OCI-M2 (cell line): ENCODE results near the gene CBX7.
"Not testable (repeated sequence)": the region's sequence is repeated elsewhere in the genome, so short reads cannot be mapped to it uniquely, and the experiment has no call there.

Experiments used
- DNase-seq: peaks from one replicate; lab custom pipeline; 2025; ENCODE audit not compliant: unreplicated experiment; lab: John Stamatoyannopoulos, UW

The CBX7 gene

DNA sequence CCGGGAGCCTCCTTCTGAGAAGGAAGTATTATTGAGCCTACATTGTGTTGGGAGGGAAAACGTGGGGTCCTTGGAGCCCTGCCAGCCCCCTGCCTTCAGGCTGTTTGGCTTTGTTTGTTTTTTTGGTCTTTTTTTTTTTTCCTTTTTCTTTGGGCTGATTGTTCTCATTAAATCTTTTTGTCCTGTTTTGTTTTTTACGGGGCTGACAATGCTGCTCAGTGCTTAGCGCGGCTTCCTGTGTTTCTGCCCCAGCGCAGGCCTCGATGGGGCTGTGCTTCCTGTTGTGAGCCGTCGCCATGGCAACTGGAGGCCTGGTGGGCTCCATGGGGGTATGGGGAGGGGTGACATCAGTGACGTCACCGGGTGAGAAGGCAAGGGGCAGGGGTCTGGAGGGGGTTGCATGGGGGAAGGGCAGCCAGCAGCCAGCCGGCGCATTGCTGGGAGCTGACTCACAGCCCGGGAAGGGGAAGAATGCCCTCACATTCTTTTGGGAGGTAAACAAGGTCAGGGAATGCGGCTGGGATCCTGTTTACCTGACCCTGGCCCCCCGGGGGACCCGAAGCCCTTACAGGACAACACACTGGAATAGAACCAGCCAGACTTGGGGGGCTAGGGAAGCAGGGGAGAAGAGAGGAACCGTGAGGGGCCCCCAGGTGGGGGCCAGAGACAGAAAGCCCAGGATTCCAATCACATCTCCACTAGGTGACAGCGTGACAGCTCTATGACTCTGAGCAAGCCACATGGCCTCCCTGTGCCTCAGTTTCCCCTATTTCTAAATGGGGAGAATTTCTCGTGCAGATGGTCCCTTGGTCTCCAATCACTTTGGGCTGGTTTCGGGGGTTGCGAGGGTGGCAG lies 22.2 kb upstream of the CBX7 start:
- DNase-seq, result no peak

DNA sequence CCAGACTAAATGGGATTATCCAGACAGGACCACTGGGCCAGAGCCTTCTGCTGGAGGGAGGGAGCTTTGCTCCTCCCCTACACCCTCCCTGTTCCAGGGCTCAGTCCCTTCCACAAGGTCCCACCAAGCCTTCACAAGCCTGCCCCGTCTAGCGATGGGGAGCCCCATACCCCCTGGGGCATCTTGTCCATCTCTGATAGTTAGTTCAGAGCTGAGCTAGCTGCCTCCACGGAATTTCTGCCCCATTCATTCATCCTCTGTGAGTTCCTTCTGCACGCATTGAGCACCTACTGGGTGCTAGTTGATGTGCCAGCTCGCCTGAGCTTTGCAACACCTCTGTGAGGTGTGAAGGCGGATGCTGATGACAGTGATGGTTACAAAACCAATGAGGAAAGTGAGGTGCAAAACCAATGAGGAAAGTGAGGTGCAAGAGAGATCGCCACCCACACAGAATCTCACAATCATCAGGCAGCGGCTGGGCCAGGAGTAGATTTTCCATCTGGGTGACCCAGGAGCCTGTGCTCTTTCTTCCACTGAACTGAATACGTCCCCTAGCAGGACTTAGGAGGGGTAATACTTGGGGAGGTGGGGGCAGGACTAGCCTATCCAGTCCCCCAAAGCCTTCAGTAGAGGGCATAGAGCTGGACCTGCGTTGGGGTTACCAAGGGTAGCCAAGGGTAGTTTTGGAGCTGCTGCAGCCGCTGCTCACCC lies 21.5 kb upstream of the CBX7 start:
- no peak for DNase-seq

DNA sequence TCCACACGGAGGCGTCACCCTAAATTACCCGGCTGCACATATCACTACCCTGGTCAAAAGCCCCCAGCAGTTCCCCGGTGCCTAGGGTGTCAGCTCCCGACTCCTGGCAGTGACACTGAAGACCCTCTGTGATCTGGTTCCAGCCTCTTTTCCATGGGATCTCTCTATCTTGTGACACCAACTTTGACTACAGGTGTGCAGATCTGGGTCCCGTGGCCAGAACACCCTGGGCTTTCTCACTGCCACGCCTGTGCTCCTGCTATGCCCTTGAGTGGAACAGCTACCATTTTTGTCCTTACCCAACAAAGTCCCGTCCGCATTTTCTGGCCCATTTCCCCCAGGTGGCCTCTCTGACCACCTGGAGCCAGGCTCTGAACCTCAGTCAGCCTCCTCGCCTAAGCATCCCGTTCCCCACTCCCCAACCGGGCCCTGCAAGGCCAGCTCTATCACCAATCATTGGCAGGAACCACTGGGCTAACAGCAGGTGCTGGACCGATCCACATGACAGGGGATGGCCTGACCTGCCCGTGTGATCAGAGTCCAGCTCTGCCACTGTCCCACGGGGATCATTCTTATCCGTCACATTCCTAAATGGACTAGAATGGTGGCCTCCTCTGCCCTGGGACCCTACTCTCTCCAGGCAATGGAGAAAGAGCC lies 20.7 kb upstream of the CBX7 start:
- DNase-seq, result no peak

DNA sequence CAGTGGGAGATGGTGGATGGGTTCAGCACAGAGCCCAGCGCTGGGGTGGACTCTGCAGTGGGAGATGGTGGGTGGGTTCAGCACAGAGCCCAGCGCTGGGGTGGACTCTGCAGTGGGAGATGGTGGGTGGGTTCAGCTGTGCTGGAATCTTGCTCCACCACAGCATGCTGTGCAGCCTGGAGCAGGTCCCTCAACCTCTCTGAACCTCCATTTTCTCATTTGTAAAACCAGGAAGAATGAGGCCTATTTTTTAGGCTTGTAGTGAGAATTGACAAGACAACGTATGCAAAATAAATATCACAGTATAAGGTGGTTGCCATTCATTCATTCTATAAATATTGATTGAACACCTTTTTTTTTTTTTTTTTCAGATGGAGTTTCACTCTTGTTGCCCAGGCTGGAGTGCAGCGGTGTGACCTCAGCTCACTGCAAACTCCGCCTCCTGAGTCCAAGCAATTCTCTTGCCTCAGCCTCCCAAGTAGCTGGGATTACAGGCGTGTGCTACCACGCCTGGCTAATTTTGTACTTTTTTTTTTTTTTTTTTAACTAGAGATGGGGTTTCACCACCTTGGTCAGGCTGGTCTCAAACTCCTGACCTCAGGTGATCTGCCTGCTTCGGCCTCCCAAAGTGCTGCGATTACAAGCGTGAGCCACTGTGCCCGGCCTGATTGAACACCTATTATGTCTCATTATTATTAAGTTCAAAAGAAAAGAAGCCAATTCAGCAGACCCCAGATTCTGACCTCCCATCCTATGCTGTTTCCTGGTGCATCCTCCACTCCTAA lies 20.0 kb upstream of the CBX7 start:
- DNase-seq, result not testable (repeated sequence)

DNA sequence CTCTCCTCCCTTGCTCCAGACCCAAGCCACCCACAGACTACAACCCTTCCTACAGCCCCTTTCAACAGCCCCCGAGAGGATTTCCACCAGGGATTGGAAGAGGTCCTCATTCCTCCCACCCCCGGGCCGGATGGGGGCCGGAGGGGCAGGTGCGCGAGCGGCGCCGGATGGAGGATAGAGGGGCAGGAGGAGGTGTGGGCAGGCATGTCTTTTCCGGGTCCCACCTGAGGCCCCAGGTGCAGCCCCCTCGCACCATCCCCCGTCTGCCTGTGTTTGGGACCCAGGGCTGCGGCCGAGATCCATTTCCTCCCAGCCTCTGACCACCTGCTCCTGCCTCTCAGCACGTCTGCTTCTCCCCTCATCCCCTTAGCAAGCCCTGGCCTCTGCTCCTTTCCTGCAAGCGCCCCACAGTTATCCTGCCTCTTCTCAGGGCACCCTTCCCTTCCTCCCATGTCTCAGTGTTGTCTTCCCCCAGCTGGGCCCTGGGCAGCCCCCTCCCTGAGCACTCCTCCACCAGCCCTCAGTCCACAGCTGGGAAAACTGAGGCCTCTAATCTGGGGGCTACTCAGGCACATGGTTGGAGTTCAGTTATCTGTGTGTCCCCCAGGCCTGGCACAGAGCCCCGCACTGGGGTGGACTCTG lies 19.3 kb upstream of the CBX7 start:
- DNase-seq, result no peak

DNA sequence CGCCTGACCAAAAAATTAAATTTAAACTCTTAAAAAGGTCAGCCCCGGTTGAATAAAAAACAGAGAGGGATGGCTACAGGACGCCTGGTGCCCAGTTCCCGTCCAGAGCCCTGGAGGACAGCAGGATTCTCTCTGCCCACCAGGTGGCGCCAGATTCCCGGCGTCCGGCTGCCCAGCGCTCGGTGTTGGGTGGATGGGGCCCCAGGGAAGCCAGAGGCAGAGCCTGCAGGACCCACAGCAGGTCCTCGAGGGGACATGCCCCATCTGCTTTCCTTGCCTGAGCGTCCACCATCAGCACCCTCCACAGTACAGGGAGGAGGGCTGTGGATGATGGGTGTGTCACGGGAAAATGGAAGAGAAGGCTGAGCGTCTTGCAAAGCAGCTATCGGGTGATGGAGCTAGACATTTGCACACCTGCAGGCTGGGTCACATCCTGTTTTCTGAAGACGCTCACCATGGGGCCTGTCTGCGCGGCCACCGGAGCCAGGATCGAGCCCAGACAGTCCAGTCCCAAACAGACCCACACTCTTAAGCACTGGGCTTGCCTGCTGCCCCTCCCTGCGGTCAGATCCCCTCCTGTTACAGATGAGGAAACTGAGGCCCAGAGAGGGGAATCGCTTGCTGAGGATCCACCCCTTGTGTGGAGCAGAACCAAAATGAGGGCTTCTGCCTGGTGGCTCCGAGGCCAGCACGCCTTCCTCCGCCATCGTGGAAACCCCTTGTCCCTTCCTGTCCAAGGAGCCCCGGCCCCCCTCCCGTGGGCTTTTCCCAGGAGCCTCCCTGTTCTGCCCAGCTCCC lies 18.5 kb upstream of the CBX7 start:
- peak; percentile 12 for DNase-seq

DNA sequence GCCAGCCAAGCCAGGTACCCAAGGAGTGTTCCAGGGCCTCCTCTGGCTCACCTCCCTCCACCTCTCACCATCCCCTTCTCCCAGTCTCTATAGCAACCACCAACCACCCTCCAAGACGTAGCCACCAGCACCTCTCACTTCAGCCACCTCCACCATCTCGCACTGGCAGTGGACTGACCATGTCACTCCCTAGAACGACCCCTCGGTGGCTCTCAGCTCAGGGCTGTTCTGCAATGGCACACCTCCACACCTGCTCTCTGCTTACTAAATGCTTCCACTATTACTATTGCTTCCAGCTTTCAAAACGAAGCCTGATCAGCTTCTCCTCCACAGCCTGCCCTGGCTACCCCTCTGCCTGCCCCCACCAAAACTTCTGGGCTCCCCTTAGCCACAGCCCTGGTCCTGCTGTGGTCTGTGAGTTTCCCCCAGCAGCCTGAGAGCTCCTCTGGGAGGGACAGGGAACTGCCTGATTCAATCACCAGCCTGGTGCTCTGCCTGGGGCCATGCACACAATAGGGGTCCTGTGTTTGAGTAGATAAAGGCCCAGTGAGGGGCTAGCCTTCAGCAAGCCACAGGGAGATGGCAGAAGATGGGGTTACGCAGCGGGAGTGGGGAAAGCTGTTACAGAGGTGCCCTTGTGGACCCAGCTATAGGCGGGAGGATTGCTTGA lies 17.5 kb upstream of the CBX7 start:
- no peak for DNase-seq

DNA sequence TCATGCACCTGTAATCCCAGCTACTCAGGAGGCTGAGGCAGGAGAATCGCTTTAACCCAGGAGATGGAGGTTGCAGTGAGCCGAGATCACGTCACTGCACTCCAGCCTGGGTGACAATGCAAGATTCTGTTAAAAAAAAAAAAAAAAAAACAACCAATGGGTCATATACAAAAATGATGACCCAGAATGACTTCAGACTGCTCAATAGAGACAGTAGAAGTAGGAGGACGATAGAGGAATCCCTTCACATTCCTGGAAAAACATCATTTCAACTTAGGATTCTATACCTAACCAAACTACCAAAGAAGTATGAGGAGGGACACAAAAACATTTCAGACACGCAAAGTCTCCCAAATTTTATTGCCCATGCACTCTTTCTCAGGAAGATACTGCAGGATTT lies 14.1 kb upstream of the CBX7 start:
- no peak for DNase-seq

DNA sequence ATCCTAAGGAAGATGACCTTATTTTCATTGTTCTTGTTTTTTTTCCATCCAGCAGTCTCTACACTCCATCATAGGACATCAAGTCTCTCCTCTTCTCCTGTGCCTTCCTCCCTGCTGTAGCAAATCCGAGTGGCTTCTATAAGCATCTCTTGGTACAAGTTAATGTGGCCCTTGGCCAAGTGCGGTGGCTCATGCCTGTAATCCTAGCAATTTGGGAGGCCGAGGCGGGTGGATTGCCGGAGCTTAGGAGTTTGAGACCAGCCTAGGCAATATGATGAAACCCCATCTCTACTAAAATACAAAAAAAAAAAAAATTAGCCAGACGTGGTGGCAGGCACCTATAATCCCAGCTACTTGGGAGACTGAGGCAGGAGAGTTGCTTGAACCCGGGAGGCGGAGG lies 3.6 kb upstream of the CBX7 start:
- DNase-seq, result not testable (repeated sequence)

DNA sequence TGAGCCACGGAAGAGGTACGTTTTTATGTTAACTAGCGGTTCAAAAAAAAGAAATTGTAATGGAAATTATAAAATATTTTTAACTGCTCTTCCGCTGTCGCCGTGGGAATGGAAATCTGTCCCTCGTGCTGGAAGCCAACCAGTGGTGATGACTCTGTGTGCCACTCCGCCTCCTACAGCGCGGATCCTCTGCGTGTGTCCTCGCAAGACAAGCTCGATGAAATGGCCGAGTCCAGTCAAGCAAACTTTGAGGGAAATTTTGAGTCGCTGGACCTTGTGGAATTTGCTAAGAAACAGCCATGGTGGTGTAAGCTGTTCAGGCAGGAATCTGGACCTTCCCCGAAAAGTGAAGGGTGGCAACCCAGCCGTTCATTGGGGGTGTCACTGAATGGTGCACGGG lies 2.9 kb upstream of the CBX7 start:
- DNase-seq, result no peak

DNA sequence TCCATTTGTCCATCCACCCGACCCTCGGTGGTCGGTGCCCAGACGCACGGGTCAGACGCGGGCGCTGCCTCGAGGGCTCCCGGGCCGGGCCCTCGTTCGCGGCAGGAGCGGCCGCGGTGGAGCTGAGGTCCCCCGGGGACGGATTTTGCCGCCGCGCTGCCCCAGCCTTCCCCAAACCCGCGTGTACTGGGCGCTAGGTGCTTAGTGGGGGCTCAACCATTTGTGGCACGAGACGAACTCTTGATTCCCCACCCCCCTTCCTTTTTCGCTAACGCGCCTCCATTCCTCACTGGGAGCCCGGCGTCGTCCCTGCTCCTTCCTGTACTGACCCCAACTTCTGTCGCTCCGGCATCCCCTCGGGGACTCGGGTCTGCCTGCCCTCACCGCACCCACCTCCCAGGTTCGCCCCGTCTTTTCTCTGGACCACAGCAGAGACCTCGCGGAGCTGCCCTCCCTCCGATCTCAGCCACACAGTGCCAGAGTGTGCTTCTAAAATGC lies 789 bp upstream of the CBX7 start:
- DNase-seq, result no peak

DNA sequence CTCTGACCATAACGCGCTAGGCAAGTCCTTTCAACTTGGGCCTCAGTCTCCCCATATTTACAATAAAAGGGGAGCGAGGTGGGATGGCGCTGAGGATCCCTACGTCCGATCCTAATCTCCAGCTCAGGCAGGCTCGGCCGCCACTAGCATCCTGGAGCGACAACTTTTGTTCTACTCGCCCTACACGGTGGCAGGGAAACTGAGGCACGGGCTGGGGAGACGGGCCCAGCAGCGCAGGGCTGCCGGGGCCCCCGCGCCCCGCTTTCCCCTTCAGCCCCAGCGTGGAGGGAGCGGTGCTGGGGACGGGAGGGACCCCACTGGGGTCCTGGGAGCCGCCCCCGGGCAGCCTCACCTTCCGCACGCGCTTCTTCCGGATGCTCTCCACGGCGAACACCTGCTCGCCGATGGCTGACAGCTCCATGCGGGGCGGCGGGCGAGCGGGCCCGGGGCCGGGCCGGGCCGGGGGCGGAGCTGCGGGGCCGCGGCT lies 413 bp downstream of the CBX7 start:
- DNase-seq, result no peak

DNA sequence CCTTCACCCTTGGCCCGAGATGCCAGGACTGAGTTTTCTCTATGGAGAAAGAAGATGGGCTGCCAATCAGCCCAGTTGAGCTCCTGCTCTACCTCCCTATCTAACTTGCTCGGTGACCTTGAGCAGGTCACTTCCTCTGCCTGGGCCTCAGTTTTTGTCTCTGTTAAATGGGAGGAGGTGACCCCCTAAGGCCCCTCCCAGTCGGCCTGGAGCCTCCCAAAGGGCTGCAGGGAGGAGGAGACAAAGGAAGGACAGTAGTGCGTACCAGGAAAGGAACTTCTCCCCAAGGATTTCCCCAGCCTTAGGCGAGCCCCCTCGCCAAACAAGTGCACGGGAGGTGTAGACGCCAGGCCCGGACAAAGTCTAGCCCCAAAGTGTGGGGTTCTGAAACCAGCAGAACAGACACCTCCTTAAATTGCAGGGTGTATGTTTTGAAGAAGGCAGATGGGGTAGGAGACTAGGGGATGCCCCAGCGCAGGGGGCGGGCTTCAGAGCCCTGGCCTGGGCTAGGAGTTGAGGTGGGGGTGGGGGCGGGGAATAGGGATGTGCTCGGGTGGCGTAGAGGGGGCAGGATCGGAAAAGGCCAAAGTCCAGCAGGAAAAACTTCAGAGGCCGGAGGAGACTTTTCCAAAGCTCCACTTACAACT lies 1.0 kb downstream of the CBX7 start:
- no peak for DNase-seq

DNA sequence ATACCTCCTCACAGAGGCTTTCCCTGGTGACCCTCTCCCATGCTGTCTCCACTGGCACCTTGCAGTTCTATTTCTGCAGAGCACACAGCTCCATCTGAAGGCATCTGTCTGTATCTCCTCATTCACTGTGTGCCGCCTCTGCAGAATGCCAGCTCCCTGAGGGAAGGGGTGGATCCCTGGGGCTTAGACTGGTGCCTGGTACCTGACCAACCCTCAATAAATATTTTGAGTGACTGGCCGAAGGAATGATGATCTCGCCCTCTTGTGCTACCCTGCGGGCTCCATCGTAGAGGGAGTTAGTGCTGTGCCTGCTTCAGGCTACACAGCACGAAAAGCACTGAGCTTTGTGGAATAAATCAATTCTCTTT lies 1.6 kb downstream of the CBX7 start:
- DNase-seq, result no peak

DNA sequence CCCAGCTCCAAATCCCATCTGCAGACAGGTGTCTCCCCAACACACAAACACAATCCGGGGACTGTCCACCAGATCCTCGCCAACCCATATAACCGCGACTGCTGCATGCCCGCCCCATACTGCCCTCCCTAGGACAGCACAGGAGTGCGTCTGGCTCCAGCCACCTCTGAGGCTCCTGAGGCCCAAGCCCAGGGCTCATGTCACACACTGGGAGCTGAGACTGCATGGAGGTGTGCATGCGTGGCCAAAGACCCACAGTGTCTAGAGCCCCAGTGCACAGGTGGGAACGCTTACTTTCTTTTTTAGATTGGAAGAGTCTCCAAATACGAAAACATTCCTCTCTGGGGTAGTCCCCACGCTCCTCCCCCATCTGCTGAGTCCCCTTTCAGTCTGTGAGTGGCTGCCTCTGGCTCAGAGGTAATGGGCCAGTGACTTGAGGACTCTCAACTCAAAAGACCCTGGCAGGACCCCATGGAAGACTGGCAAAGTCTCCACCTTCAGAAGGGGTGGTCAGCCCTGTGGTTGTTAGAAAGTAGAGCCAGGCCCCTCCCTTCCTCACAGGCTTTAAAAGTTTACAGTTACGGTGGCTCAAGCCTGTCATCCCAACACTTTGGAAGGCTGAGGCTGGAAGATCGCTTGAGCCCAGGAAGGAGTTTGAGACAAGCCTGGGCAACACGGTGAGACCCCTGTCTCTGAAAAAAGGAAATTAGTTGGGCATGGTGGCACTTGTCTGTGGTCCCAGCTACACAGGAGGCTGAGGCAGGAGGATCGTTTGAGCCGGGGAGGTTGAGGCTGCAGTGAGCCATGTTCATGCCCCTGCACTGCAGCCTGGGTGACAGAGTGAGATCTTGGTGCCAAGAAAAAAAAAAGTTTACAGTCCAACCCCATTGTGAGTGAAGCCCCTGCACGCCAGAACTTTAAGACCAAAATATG lies 2.3 kb downstream of the CBX7 start:
- DNase-seq, result no peak

DNA sequence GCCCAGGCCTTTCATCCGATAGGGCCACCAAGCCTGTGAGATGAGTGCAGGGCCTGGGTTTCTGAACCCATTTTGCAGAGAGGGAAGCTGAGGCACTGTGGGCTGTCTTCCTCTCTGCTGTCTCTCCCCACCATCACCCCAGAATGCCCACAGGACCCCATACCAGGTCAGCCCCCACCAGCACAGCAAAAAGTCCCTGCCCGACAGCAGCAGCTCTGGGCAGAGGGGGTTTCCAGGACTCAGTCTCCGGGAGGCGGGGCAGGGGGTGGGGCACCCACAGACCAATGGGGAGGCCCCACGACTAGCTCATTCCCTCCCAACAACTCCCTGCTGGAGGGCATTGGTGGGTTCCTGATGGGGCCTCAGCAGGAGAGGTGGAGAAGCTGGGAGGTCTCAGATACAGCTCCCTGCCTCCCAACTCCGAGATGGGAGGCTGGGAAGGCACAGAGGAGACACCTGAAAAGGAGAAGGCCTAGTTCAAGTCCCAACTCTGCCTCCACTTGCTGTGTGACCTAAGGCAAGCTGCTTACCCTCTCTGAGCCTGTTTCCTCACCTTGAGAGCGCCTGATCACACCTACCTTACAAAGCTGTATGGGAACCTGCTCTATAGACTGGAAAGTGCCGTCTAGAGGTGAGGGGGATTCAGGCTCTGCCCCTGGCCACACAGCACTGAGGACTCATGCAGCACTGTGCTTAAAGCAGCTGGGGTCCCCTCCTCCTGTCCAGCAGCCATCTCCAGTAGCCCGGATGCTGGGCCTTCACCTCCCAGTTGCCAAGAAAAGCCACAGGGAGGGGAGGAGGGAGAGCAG lies 3.5 kb downstream of the CBX7 start:
- no peak for DNase-seq
